PC-3 (cell line): ENCODE results near the gene SENP5. TPM values are rescaled to one million over a fixed set of nuclear protein-coding genes. Genes with fewer than 3 reads are reported as not detected.
"Not testable (repeated sequence)": the region's sequence is repeated elsewhere in the genome, so short reads cannot be mapped to it uniquely, and the experiment has no call there.

Experiments used
- ATAC-seq: fragments of 200-7000 bp; cut with Tn5 transposase; 2 replicates; pipeline ENCODE4 v1.9.1; 2020; ENCODE audit warnings: mild to moderate bottlenecking, moderate library complexity
- BruUV-seq: library from RNA; stranded (reverse); fragments of 400-500 nt; replicated peaks from 2 replicates; lab custom pipeline; 2021; lab: Mats Ljungman, UMichigan
- CTCF ChIA-PET: fragments of 300-600 bp; sonication (Branson Sonifier 250); formaldehyde crosslinking; loops from one replicate; lab custom pipeline; 2022; ENCODE audit warnings: antibody characterized with exemption; lab: Charles Lee
- POLR2A ChIA-PET: fragments of 300-600 bp; sonication (Branson Sonifier 250); formaldehyde crosslinking; loops from one replicate; lab custom pipeline; 2022; ENCODE audit warnings: antibody characterized with exemption; ENCODE audit not compliant: unreplicated experiment; lab: Charles Lee
- DNase-seq: peaks from one replicate; pipeline ENCODE4 v3.0.0-alpha.2; 2015
- H2AFZ ChIP-seq: fragments of 300-600 bp; sonication (generic); 2 replicates; pipeline ENCODE4 v1.6.0; 2016; ENCODE audit warnings: antibody characterized with exemption, low read length
- H3F3A ChIP-seq: fragments of 300-600 bp; sonication (generic); one replicate; pipeline ENCODE4 v1.6.0; 2017; ENCODE audit warnings: antibody characterized with exemption, low read length, control low read depth, mild to moderate bottlenecking; ENCODE audit not compliant: unreplicated experiment
- H3K27ac ChIP-seq: fragments of 300-600 bp; sonication (generic); 2 replicates; pipeline ENCODE4 v1.5.1; 2016; ENCODE audit warnings: mild to moderate bottlenecking, low read length
- H3K27me3 ChIP-seq: fragments of 300-600 bp; sonication (generic); 2 replicates; pipeline ENCODE4 v1.6.1; 2016; ENCODE audit warnings: low read length, mixed read lengths
- H3K36me3 ChIP-seq: fragments of 300-600 bp; sonication (generic); 2 replicates; pipeline ENCODE4 v1.6.1; 2016; ENCODE audit warnings: low read depth, mixed run types, low read length, mixed read lengths
- H3K4me1 ChIP-seq: fragments of 300-600 bp; sonication (generic); 2 replicates; pipeline ENCODE4 v1.5.1; 2016; ENCODE audit warnings: low read length; ENCODE audit not compliant: insufficient read depth
- H3K4me2 ChIP-seq: fragments of 300-600 bp; sonication (generic); 2 replicates; pipeline ENCODE4 v1.6.0; 2016; ENCODE audit warnings: low read length
- H3K4me3 ChIP-seq: fragments of 300-600 bp; sonication (generic); 2 replicates; pipeline ENCODE4 v1.5.1; 2016; ENCODE audit warnings: mild to moderate bottlenecking, low read length, mixed read lengths
- H3K79me2 ChIP-seq: fragments of 300-600 bp; sonication (generic); 2 replicates; pipeline ENCODE4 v1.6.1; 2017; ENCODE audit warnings: low read length, mixed read lengths
- H3K9ac ChIP-seq: fragments of 300-600 bp; sonication (generic); 2 replicates; pipeline ENCODE4 v1.6.0; 2016; ENCODE audit warnings: mild to moderate bottlenecking, low read length
- H3K9me2 ChIP-seq: fragments of 300-600 bp; sonication (generic); replicated peaks from 2 replicates; pipeline ENCODE4 v1.6.1; 2016; ENCODE audit warnings: mixed run types, low read length, mixed read lengths
- H3K9me3 ChIP-seq: fragments of 300-600 bp; sonication (generic); 2 replicates; pipeline ENCODE4 v1.6.1; 2016; ENCODE audit warnings: low read length, mixed read lengths
- H4K20me1 ChIP-seq: fragments of 300-600 bp; sonication (generic); 2 replicates; pipeline ENCODE4 v1.6.1; 2016; ENCODE audit warnings: low read length, mixed read lengths
- EZH2 ChIP-seq: fragments of 300-600 bp; sonication (generic); IDR thresholded peaks from one replicate; pipeline ENCODE4 v1.6.1; 2017; ENCODE audit warnings: antibody characterized with exemption, mild to moderate bottlenecking, low read length; ENCODE audit not compliant: unreplicated experiment
- EZH2phosphoT487 ChIP-seq: fragments of 300-600 bp; sonication (generic); IDR thresholded peaks from 2 replicates; pipeline ENCODE4 v1.6.1; 2018; ENCODE audit warnings: mild to moderate bottlenecking, antibody characterized with exemption, low read length, borderline replicate concordance
- intact Hi-C: fragments of 100-400 bp; cut with micrococcal nuclease; formaldehyde crosslinking; loops from 2 replicates; pipeline ENCODE4 v1.9.0; 2023
- total RNA-seq: library from RNA; depleted of rRNA; stranded (reverse); fragments of >200 nt; gene quantifications from 2 replicates; pipeline ENCODE4 v1.2.3, GENCODE V29; 2014
- TF ChIP-seq, protein P1 (sequence below): fragments of 300-600 bp; sonication (generic); conservative IDR thresholded peaks from 2 replicates; pipeline ENCODE4 v1.5.1; 2017; ENCODE audit warnings: antibody characterized with exemption, low read depth, mild to moderate bottlenecking, low read length

SENP5 gene
- total RNA-seq, 1 experiment from 2014 or later: 34.2 TPM

DNA sequence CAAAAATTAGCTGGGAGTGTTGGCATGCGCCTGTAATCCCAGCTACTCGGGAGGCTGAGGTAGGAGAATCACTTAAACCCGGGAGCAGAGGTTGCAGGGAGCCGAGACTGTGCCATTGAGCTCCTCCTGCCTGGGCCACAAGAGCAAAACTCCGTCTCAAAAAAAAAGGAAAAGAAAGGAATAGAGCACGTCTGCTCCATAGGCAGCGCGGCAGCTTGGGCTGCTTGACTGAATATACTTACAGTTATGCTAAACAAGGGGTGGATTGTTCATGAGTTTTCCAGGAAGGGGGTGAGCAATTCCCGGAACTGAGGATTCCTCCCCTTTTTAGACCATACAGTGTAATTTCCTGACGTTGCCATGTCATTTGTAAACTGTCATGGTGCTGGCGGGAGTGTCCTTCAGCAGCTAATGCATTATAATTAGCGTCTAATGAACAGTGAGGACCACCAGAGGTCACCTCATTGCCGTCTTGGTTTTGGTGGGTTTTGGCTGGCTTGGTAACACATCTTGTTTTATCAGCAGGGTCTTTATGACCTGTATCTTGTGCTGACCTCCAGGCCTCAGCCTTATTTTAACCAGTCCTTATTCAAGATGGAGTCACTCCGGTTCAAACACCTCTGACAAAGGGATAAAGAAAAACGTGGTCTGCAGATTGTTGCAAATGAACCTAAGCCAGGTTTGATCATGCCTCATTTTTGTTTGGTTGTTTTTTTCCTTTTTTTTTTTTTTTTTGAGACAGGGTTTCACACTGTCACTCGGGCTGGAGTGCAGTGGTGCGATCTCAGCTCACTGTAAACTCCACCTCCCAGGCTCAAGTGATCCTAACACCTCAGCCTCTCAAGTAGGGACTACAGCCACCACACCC, 24.9 kb upstream of the SENP5 start:
- no peak overlapping the region for H2AFZ ChIP-seq
- DNase-seq (no peak), ATAC-seq (no peak)
- H3K4me1 ChIP-seq: no peaks in the 10 kb centered on the region
- no peaks in the 10 kb centered on the region for H3K27me3 ChIP-seq
- no peaks in the 10 kb centered on the region for H4K20me1 ChIP-seq
- no peak overlapping the region for H3K27ac ChIP-seq
- H3K79me2 ChIP-seq: no peaks in the 10 kb centered on the region
- ChIA-PET CTCF (no interaction called here), POLR2A (no interaction called here)
- no peak overlapping the region for H3K9ac ChIP-seq
- H3K9me3 ChIP-seq: no peaks in the 10 kb centered on the region
- H3K4me2 ChIP-seq: no peak overlapping the region
- H3K4me3 ChIP-seq: no peak overlapping the region
- H3K36me3 ChIP-seq: no peaks in the 10 kb centered on the region
- no peaks in the 10 kb centered on the region for H3K9me2 ChIP-seq
- BruUV-seq: no TSS peak
- TF ChIP-seq, protein P1, sequence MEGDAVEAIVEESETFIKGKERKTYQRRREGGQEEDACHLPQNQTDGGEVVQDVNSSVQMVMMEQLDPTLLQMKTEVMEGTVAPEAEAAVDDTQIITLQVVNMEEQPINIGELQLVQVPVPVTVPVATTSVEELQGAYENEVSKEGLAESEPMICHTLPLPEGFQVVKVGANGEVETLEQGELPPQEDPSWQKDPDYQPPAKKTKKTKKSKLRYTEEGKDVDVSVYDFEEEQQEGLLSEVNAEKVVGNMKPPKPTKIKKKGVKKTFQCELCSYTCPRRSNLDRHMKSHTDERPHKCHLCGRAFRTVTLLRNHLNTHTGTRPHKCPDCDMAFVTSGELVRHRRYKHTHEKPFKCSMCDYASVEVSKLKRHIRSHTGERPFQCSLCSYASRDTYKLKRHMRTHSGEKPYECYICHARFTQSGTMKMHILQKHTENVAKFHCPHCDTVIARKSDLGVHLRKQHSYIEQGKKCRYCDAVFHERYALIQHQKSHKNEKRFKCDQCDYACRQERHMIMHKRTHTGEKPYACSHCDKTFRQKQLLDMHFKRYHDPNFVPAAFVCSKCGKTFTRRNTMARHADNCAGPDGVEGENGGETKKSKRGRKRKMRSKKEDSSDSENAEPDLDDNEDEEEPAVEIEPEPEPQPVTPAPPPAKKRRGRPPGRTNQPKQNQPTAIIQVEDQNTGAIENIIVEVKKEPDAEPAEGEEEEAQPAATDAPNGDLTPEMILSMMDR: no peak
- TF ChIP-seq EZH2 (no peak), EZH2phosphoT487 (no peak)
- intact Hi-C loops: no loop called here
- no peaks in the 10 kb centered on the region for H3F3A ChIP-seq

DNA sequence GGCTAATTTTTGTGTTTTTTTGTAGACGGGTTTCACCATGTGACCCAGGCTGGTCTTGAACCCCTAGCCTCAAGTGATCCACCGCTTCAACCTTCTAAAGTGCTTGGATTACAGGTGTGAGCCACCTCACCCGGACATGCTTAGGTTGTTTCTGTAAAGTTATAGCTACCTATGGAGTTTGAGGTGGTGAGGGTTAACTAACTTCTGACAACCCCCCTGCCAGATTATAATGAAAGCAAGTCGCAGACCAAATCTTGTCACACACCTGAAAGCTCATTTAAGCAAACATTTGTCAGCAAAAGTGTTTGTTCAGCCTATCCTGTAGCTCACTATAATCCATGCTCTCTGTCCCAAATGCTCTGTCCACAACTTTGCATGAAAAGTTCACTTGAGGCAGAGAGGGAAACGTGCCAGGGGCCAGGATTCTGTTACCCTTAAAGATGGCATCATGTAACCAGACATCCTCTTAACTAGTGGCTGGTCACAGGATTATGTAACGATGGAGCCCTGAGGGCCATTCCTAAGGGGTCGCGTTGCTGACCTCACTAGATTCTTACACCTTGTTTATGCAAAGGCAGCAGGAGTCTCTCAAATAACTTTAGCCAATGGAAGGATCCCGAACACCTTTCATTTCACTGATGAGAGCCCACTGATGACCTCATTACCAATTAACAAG, 24.1 kb upstream of the SENP5 start:
- Histone ChIP-seq H3K9ac (no peak overlapping the region), H3K79me2 (no peaks in the 10 kb centered on the region), H3K4me1 (no peaks in the 10 kb centered on the region), H2AFZ (no peak overlapping the region), H3K27ac (no peak overlapping the region), H4K20me1 (no peaks in the 10 kb centered on the region), H3K27me3 (no peaks in the 10 kb centered on the region), H3K4me3 (no peak overlapping the region), H3K9me2 (no peaks in the 10 kb centered on the region), H3K9me3 (no peaks in the 10 kb centered on the region), H3K36me3 (no peaks in the 10 kb centered on the region), H3K4me2 (no peak overlapping the region), H3F3A (no peaks in the 10 kb centered on the region)
- no TSS peak for BruUV-seq
- CTCF ChIA-PET: no interaction called here
- no peak for ATAC-seq
- intact Hi-C loops: no loop called here
- POLR2A ChIA-PET: no interaction called here
- TF ChIP-seq, protein P1: no peak
- TF ChIP-seq EZH2 (no peak), EZH2phosphoT487 (no peak)
- no peak for DNase-seq

DNA sequence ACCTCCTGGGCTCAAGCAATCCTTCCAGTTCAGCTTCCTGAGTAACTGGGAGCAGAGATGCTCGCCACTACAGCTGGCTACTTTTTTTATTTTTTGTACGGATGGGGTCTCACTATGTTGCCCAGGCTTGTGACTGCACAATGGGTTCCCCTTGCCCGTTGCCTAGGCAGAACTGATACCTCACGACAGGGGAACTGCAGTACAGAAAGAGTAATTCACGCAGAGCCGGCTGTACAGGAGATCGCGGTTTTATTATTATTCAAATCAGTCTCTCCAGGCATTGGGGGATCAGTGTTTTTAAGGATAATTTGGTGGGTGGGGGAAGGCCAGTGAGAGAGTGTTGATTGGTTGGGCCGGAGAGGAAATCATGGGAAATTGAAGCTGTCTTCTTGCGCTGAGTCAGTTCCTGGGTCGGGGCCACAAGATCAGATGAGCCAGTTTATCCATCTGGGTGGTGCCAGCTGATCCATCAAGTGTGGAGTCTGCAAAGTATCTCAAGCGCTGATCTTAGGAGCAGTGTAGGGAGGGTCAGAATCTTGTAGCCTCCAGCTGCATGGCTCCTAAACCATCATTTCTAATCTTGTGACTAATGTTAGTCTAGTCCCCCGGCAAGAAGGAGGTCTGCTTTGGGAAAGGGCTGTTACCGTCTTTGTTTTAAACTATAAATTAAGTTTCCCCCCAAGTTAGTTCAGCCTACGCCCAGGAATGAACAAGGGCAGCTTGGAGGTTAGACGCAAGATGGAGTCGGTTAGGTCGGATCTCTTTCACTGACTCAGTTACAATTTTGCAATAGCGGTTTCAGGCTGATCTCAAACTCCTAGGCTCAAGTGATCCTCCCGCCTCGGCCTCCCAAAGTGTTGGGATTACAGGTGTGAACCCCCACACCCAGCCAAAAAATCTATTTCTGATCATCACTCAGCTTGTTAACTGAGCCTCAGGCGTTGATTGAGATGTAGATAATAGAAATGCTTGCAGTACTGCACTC, 23.2 kb upstream of the SENP5 start:
- CTCF ChIA-PET, H3F3A ChIP-seq, H3K4me1 ChIP-seq, H3K9me3 ChIP-seq, H2AFZ ChIP-seq, H3K27me3 ChIP-seq, H3K36me3 ChIP-seq, BruUV-seq, H3K4me3 ChIP-seq, H3K79me2 ChIP-seq, H4K20me1 ChIP-seq, H3K27ac ChIP-seq, H3K9me2 ChIP-seq, H3K4me2 ChIP-seq, ATAC-seq, POLR2A ChIA-PET, DNase-seq, intact Hi-C loops, H3K9ac ChIP-seq: not testable (repeated sequence)

DNA sequence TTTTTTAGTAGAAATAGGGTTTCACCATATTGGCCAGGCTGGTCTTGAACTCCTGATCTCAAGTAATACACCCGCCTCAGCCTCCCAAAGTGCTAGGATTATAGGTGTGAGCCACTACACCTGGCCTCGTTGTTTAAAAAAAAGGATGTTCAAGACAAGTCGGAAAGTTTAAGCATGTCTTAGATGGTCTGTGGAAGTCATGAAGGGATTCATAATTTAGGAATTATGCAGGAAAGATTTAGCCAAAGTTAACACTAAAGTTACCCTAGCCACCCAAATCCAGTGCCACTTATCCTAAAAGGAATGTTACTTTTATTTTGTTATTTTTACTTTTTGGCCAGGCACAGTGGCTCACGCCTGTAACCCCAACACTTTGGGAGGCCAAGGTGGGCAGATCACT, 19.3 kb upstream of the SENP5 start:
- H2AFZ ChIP-seq, H3K9me2 ChIP-seq, H3K36me3 ChIP-seq, POLR2A ChIA-PET, H3K79me2 ChIP-seq, H3K9ac ChIP-seq, CTCF ChIA-PET, H3K4me2 ChIP-seq, H4K20me1 ChIP-seq, ATAC-seq, BruUV-seq, H3K9me3 ChIP-seq, H3K4me3 ChIP-seq, H3K27ac ChIP-seq, H3F3A ChIP-seq, intact Hi-C loops, H3K4me1 ChIP-seq, DNase-seq, H3K27me3 ChIP-seq: not testable (repeated sequence)
